Epithelial cell of proximal tubule (primary cell): ENCODE data around the gene EFHC1. TPM values are rescaled to one million over a fixed set of nuclear protein-coding genes. Genes with fewer than 3 reads are reported as not detected.
"Not testable (repeated sequence)": the region's sequence is repeated elsewhere in the genome, so short reads cannot be mapped to it uniquely, and the experiment has no call there.

ENCODE experiments used
- DNase-seq: peaks from one replicate; pipeline ENCODE4 v3.0.0-alpha.2; 2011; ENCODE audit warnings: low read depth
- H3K4me3 ChIP-seq: 2 replicates; pipeline ENCODE4 v1.5.1; 2011; ENCODE audit warnings: low read depth, mild to moderate bottlenecking, low read length
- total RNA-seq: library from RNA; depleted of rRNA; stranded (reverse); fragments of >200 nt; gene quantifications from 2 replicates; pipeline ENCODE4 v1.2.3, GENCODE V29; 2015
- TF ChIP-seq, protein P1 (sequence below): conservative IDR thresholded peaks from 2 replicates; pipeline ENCODE4 v1.5.1; 2012; ENCODE audit warnings: low read depth, mild to moderate bottlenecking, low read length

The EFHC1 gene
- total RNA-seq, 1 donor from 2014 or later: 20.2 TPM

DNA sequence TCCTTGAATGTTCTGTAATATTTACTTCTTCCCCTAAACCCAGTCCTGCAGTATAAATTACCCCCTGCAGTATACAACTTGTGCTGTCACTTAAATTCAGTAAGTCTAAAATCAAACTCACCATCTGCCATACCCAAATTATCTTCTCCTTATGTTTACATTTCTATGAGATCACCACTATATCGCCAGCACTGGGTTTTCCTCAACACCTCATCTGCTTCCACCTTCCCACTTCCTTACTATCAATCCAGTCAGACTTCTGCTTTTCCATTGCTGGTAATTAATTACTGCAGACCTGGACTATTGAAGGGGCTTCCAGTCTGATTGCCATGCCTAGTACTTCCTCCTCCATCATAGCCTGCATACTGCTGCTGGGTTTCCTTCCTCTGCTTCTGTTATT is 15.2 kb downstream of the EFHC1 start:
- no peak for DNase-seq
- H3K4me3 ChIP-seq: no peak overlapping the region
- TF ChIP-seq, protein P1, sequence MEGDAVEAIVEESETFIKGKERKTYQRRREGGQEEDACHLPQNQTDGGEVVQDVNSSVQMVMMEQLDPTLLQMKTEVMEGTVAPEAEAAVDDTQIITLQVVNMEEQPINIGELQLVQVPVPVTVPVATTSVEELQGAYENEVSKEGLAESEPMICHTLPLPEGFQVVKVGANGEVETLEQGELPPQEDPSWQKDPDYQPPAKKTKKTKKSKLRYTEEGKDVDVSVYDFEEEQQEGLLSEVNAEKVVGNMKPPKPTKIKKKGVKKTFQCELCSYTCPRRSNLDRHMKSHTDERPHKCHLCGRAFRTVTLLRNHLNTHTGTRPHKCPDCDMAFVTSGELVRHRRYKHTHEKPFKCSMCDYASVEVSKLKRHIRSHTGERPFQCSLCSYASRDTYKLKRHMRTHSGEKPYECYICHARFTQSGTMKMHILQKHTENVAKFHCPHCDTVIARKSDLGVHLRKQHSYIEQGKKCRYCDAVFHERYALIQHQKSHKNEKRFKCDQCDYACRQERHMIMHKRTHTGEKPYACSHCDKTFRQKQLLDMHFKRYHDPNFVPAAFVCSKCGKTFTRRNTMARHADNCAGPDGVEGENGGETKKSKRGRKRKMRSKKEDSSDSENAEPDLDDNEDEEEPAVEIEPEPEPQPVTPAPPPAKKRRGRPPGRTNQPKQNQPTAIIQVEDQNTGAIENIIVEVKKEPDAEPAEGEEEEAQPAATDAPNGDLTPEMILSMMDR: no peak

DNA sequence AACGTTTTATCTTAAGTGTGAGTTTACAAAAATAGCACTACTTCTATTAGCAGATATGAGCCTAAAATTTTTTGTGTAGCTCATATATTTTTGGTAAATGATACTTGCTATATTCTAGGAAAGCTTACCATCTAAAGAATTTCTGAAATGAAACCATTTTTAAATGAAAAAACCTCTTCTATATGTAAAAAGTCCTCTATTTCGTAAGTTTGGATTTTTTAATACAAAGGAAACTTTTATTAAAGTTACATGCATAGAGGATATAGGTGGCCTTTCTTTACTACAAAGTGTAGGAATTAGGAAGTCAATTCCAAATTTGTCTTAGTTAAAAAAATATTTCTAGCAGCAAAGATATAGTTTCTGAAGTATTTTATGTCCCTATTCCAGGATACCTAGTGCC is 18.8 kb downstream of the EFHC1 start:
- TF ChIP-seq, protein P1: no peak
- H3K4me3 ChIP-seq: no peak overlapping the region
- DNase-seq: no peak

DNA sequence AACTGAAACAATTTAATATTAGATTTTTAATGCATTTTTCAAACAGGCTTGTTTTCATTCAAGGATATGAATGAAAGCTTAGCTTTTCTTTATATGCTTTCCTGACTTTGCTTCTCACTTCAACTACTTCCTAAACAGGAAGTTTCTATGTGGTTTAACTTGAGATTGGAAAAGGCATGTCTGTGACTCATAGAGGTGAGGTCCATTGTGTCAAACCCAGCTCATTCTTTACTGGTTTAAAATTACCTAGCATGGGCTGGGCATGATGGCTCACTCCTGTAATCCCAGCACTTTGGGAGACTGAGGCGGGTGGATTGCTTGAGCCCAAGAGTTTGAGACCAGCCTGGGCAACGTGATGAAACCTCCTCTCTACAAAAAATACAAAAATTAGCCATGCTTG is 34.4 kb downstream of the EFHC1 start:
- TF ChIP-seq, protein P1: no peak

DNA sequence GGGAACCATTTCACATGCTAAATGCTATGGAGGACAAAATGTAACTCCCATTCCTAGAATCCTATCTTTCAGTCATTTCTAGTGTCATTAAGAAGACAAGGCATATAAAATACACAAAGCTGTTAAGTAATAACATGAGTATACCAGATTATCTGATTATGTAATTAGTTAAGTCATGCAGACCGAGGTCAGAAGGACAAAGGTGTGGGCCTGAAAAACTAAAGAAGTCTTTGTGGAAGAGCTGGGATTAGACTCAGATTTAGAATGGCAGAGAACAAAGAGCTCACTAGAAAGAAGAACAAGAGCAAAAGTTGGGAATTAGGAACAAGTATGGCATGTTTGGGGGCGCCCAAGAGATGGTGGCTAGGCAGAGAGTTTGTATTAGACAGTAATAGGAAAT is 37.0 kb downstream of the EFHC1 start:
- TF ChIP-seq, protein P1: no peak
- no peak for DNase-seq
- no peak overlapping the region for H3K4me3 ChIP-seq

More for the DNA sequence above, 34.4 kb downstream of the EFHC1 start:
- H3K4me3 ChIP-seq: no peak overlapping the region
- DNase-seq: peak; percentile 68

DNA sequence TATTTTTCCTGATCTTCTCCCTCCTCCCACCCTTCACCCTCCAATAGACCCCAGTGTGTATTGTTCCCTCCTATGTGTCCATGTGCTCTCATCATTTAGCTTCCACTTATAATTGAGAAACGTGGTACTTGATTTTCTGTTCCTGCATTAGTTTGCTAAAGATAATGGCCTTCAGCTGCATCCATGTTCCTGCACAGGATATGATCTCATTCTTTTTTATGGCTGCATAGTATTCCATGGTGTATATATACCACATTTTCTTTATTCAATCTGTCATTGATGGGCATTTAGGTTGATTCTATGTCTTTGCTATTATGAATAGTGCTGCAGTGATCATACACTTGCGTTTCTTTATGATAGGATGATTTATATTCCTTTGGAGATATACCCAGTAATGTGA is 41.1 kb downstream of the EFHC1 start:
- not testable (repeated sequence) for H3K4me3 ChIP-seq, DNase-seq

DNA sequence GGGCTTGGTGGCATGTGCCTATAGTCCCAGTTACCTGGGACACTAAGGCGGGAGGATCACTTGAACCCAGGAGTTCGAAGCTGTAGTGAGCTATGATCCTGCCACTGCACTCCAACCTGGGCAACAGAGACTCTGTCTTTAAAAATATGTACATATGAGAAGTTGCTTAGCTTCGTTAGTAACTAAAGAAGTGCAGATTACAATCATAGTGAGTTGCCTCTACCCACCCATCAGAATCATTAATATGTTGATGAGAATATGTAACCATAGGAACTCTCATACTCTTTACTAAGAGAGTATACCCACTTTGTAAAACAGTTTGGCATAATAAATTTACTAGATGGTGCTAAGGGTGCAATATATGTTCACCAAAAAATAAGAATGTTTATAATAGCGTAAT is 54.0 kb downstream of the EFHC1 start:
- TF ChIP-seq, protein P1: no peak
- no peak overlapping the region for H3K4me3 ChIP-seq
- DNase-seq: no peak

DNA sequence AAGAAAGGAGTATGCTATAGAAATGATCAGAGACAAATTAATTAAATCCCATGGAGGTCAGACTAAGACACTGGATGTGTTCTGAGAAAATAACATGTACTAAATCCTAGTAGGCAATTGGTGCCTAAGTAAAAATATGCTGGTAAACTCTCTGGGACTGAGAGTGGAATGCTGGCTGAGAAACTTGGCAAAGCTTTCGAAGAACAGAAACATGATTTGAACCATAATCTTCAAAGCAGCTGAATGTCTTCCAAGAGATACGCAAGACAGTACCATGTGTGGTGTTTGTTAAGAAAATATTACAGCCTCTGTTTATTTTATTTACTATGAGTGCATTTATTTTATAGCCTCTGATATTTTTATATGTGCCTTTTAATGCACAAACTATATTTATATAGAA is 55.2 kb downstream of the EFHC1 start:
- TF ChIP-seq, protein P1: no peak
- DNase-seq: no peak
- H3K4me3 ChIP-seq: no peak overlapping the region
